SK-N-SH (cell line): Measurements from ENCODE around the gene XXYLT1. TPM values are rescaled to one million over a fixed set of nuclear protein-coding genes. Genes with fewer than 3 reads are reported as not detected.

Source experiments
- CTCF ChIA-PET: fragments of 300-600, 350-600 bp; formaldehyde crosslinking; extraction: SDS; loops from one replicate; lab custom pipeline; 2021; lab: Yijun Ruan, JAX
- POLR2A ChIA-PET: fragments of 350-600 bp; sonication (Branson Sonifier 250); formaldehyde crosslinking; extraction: SDS; loops from one replicate; lab custom pipeline; 2020; ENCODE audit warnings: antibody characterized with exemption, inconsistent platforms; lab: Yijun Ruan, JAX
- DNase-seq: peaks from one replicate; pipeline ENCODE4 v3.0.0; 2012
- H2AFZ ChIP-seq: fragments of 200-600 bp; sonication (generic); 2 replicates; pipeline ENCODE4 v1.8.1; 2016; ENCODE audit warnings: antibody characterized with exemption, mild to moderate bottlenecking, low read depth
- H3F3A ChIP-seq: fragments of 200-600 bp; sonication (generic); replicated peaks from 2 replicates; pipeline ENCODE3; 2016; ENCODE audit warnings: antibody characterized with exemption, mild to moderate bottlenecking; ENCODE audit not compliant: insufficient read depth
- H3K27ac ChIP-seq, 2 experiments: fragments of 200-500 bp in 1 of 2; fragments of 200-600 bp in 1 of 2; sonication (Bioruptor generic) in 1 of 2; sonication (generic), shearing (Covaris generic) in 1 of 2; 2 replicates each; pipeline versions ENCODE4 v1.5.1 to v1.6.1; 2014 to 2016; ENCODE audit warnings: low read depth in 2 of 2, inconsistent platforms in 1 of 2, low read length in 1 of 2, mild to moderate bottlenecking in 1 of 2, mixed read lengths in 1 of 2
- H3K27me3 ChIP-seq: fragments of 200-600 bp; sonication (generic), shearing (Covaris generic); 2 replicates; pipeline ENCODE4 v1.6.1; 2016; ENCODE audit warnings: mixed run types; ENCODE audit not compliant: insufficient read depth
- H3K36me3 ChIP-seq, 2 experiments: fragments of 200-500 bp in 1 of 2; fragments of 200-600 bp in 1 of 2; sonication (Bioruptor generic) in 1 of 2; sonication (generic) in 1 of 2; replicated peaks in 1 of 2; 2 replicates each; pipeline versions ENCODE3 to v1.5.1; 2014 to 2016; ENCODE audit warnings: low read length in 1 of 2, mild to moderate bottlenecking in 1 of 2; ENCODE audit not compliant: insufficient read depth in 2 of 2, control insufficient read depth in 1 of 2
- H3K4me1 ChIP-seq, 2 experiments: fragments of 200-500 bp in 1 of 2; fragments of 200-600 bp in 1 of 2; sonication (Bioruptor generic) in 1 of 2; sonication (generic), shearing (Covaris generic) in 1 of 2; 2 replicates each; pipeline versions ENCODE4 v1.5.1 to v1.6.1; 2014 to 2016; ENCODE audit warnings: low read depth in 1 of 2, low read length in 1 of 2, mixed run types in 1 of 2; ENCODE audit not compliant: insufficient read depth in 2 of 2, control insufficient read depth in 1 of 2
- H3K4me2 ChIP-seq: fragments of 200-600 bp; sonication (generic), shearing (Covaris generic); 2 replicates; pipeline ENCODE4 v1.6.1; 2017; ENCODE audit warnings: mixed run types
- H3K4me3 ChIP-seq, 2 experiments: fragments of 200-500 bp in 1 of 2; fragments of 200-600 bp in 1 of 2; sonication (Bioruptor generic) in 1 of 2; sonication (generic), shearing (Covaris generic) in 1 of 2; 2 replicates each; pipeline versions ENCODE4 v1.5.1 to v1.8.1; 2014 to 2016; ENCODE audit warnings: low read depth in 2 of 2, inconsistent platforms in 1 of 2, low read length in 1 of 2, mild to moderate bottlenecking in 1 of 2, mixed read lengths in 1 of 2, moderate library complexity in 1 of 2
- H3K79me2 ChIP-seq: fragments of 200-600 bp; sonication (generic); 2 replicates; pipeline ENCODE4 v1.8.1; 2017; ENCODE audit warnings: mild to moderate bottlenecking; ENCODE audit not compliant: insufficient read depth
- H3K9ac ChIP-seq: fragments of 200-600 bp; sonication (generic); 2 replicates; pipeline ENCODE4 v1.6.1; 2017; ENCODE audit warnings: mixed run types
- H3K9me2 ChIP-seq: fragments of 200-600 bp; sonication (generic); 2 replicates; pipeline ENCODE4 v1.6.1; 2017; ENCODE audit warnings: mixed run types
- H3K9me3 ChIP-seq: fragments of 200-600 bp; sonication (generic); 2 replicates; pipeline ENCODE4 v1.6.1; 2017; ENCODE audit warnings: mixed run types, mild to moderate bottlenecking, moderate library complexity
- H4K20me1 ChIP-seq: fragments of 200-600 bp; sonication (generic); 2 replicates; pipeline ENCODE4 v1.6.1; 2017; ENCODE audit warnings: mild to moderate bottlenecking, mixed run types; ENCODE audit not compliant: insufficient read depth
- CHD2 ChIP-seq: fragments of 150-350 bp; IDR thresholded peaks from 2 replicates; pipeline ENCODE4 v1.6.1; 2018; ENCODE audit warnings: low read length; ENCODE audit not compliant: partially characterized antibody
- EP300 ChIP-seq, 2 experiments: IDR thresholded peaks; 2 replicates each; pipeline versions ENCODE4 v1.4.0 to v1.6.1; 2012; ENCODE audit warnings: borderline replicate concordance in 1 of 2, low read depth in 1 of 2, low read length in 1 of 2
- MXI1 ChIP-seq: IDR thresholded peaks from 2 replicates; pipeline ENCODE4 v1.6.1; 2012; ENCODE audit warnings: mild to moderate bottlenecking, low read depth, low read length, improper control_type of control experiment
- TEAD4 ChIP-seq: IDR thresholded peaks from 2 replicates; pipeline ENCODE4 v1.4.0; 2012; ENCODE audit warnings: mild to moderate bottlenecking, borderline replicate concordance; ENCODE audit not compliant: insufficient read depth
- WGBS: methylation state at CpG from one replicate; pipeline ENCODE4 v1.1.6; 2017; ENCODE audit warnings: low lambda C conversion rate; 5-methylcytosine and 5-hydroxymethylcytosine counted together
- polyA plus RNA-seq, 3 experiments: library from polyadenylated mRNA; depleted of rRNA; stranded (reverse); fragments of >200 nt; gene quantifications; 2 replicates each; pipeline ENCODE4 v1.2.3, GENCODE V29; 2012
- TF ChIP-seq, protein P1 (sequence below): IDR thresholded peaks from 2 replicates; pipeline ENCODE4 v1.6.1; 2012; ENCODE audit warnings: mild to moderate bottlenecking, low read depth, low read length, moderate library complexity
- TF ChIP-seq, protein P2 (sequence below): fragments of 150-350 bp; IDR thresholded peaks from 2 replicates; pipeline ENCODE4 v1.6.1; 2016; ENCODE audit warnings: mild to moderate bottlenecking, low read depth, low read length

Gene XXYLT1
- polyA plus RNA-seq, 1 of the 3 experiments (the other 2 are of a cell fraction): 22.6 TPM

DNA sequence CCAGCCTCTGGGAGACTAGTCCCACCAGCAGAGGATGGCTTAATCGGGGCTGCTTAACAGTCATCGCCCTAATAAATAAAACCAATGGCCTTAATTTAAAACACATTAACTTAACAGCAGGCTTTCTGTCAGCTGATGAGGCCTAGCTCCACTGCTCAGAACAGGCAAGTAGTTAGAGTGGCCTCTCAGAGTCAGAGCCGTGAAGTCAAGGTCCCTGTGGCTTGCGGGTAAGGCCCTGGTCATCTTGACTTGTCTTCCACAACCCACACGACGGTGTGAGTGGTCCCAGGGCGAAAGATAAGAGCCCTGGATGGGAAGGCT lies 11.8 kb downstream of the XXYLT1 start:
- H3K9me2 ChIP-seq: no peaks in the 10 kb centered on the region
- H3K27ac ChIP-seq: peak overlapping the region; percentile 83 to 97
- H3K9ac ChIP-seq: peak overlapping the region; percentile 90
- H3K36me3 ChIP-seq: no peaks in the 10 kb centered on the region
- POLR2A ChIA-PET: interaction anchor here (0.9 to 1.2 kb wide), 3 partner anchors 10 to 587 kb away, joined by 3 to 4 read pairs (median 4); partner anchors contain the start of gene LSG1
- peak in 1 of 2 experiments; percentile 35; a peak in 1 of 4 replicates for TF ChIP-seq EP300 (IDR thresholded peaks at IDR 0.05; ENCODE audit: borderline replicate concordance in 1 of 2, low read depth in 1 of 2, low read length in 1 of 2)
- TF ChIP-seq, protein P1, sequence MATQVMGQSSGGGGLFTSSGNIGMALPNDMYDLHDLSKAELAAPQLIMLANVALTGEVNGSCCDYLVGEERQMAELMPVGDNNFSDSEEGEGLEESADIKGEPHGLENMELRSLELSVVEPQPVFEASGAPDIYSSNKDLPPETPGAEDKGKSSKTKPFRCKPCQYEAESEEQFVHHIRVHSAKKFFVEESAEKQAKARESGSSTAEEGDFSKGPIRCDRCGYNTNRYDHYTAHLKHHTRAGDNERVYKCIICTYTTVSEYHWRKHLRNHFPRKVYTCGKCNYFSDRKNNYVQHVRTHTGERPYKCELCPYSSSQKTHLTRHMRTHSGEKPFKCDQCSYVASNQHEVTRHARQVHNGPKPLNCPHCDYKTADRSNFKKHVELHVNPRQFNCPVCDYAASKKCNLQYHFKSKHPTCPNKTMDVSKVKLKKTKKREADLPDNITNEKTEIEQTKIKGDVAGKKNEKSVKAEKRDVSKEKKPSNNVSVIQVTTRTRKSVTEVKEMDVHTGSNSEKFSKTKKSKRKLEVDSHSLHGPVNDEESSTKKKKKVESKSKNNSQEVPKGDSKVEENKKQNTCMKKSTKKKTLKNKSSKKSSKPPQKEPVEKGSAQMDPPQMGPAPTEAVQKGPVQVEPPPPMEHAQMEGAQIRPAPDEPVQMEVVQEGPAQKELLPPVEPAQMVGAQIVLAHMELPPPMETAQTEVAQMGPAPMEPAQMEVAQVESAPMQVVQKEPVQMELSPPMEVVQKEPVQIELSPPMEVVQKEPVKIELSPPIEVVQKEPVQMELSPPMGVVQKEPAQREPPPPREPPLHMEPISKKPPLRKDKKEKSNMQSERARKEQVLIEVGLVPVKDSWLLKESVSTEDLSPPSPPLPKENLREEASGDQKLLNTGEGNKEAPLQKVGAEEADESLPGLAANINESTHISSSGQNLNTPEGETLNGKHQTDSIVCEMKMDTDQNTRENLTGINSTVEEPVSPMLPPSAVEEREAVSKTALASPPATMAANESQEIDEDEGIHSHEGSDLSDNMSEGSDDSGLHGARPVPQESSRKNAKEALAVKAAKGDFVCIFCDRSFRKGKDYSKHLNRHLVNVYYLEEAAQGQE: no peak
- H3K4me2 ChIP-seq: peak overlapping the region; percentile 96
- H4K20me1 ChIP-seq: no peaks in the 10 kb centered on the region; the same call in 1 of the 2 replicates
- H3K79me2 ChIP-seq: peaks cover 49% of the 10 kb centered on the region
- peak overlapping the region; percentile 54; the same call in 1 of the 2 replicates for H2AFZ ChIP-seq
- peaks cover 18 to 62% of the 10 kb centered on the region in 2 experiments for H3K4me1 ChIP-seq
- peak; percentile 72 for DNase-seq
- 48% methylated on average over 6 of the region's 7 CpGs for WGBS
- CTCF ChIA-PET: interaction anchor here (0.7 to 5.9 kb wide), 13 partner anchors 11 to 587 kb away, joined by 3 to 50 read pairs (median 4); partner anchors contain the start of gene LSG1
- H3F3A ChIP-seq: no peaks in the 10 kb centered on the region
- H3K4me3 ChIP-seq: peak overlapping the region; percentile 63 to 72; a peak in 3 of 4 replicates
- H3K27me3 ChIP-seq: no peaks in the 10 kb centered on the region
- H3K9me3 ChIP-seq: no peaks in the 10 kb centered on the region

DNA sequence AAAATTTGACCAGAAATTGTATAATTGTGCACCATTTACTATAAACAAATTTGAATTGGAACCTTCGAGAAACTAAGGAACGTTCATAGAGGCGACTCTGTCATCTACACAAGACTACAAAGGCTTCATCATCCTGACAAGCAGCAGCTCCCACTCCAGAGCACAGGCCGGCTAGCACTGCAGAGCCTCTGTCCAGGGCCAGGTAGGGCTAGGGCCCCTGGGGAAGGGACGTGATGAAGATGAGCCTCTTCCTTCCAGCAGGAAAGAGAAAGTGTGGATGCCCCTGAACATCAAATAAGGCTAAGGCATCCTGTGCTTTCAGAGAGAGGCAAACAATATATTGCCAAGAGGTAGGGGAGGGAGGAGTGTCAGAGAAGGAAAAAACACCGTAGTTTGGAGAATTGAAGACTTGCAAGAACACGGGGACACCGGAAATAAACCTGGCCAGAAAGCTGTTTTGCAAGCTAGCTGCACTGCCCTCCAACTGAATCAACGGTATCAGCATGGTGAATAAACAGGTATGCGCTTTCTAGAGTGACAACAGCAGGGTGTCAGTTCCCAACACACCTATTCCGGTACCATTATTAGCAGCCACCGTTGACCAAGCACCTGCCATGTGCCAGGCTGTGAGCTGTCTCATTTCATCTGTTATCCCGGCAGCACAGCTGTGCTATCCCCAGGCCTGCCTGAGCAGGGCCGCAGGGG lies 12.4 kb downstream of the XXYLT1 start:
- H3K36me3 ChIP-seq: no peaks in the 10 kb centered on the region
- no peaks in the 10 kb centered on the region; the same call in 1 of the 2 replicates for H4K20me1 ChIP-seq
- no peak for DNase-seq
- no peak overlapping the region for H3K4me3 ChIP-seq
- H3K4me2 ChIP-seq: peak overlapping the region; percentile 96
- H3K79me2 ChIP-seq: peaks cover 49% of the 10 kb centered on the region
- peaks cover 18 to 68% of the 10 kb centered on the region in 2 experiments for H3K4me1 ChIP-seq
- POLR2A ChIA-PET: interaction anchor here (0.9 to 1.2 kb wide), 3 partner anchors 9 to 586 kb away, joined by 3 to 4 read pairs (median 4); partner anchors contain the start of gene LSG1
- no peaks in the 10 kb centered on the region for H3K27me3 ChIP-seq
- TF ChIP-seq CHD2: peak; percentile 6
- TF ChIP-seq MXI1: peak; percentile 36; the same call in 1 of the 2 replicates
- TF ChIP-seq TEAD4: no peak
- TF ChIP-seq, protein P2, sequence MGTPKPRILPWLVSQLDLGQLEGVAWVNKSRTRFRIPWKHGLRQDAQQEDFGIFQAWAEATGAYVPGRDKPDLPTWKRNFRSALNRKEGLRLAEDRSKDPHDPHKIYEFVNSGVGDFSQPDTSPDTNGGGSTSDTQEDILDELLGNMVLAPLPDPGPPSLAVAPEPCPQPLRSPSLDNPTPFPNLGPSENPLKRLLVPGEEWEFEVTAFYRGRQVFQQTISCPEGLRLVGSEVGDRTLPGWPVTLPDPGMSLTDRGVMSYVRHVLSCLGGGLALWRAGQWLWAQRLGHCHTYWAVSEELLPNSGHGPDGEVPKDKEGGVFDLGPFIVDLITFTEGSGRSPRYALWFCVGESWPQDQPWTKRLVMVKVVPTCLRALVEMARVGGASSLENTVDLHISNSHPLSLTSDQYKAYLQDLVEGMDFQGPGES: no peak
- no peak overlapping the region for H2AFZ ChIP-seq
- H3K9ac ChIP-seq: peak overlapping the region; percentile 90; the same call in 1 of the 2 replicates
- H3F3A ChIP-seq: no peaks in the 10 kb centered on the region
- no peaks in the 10 kb centered on the region for H3K9me2 ChIP-seq
- H3K27ac ChIP-seq: peak overlapping the region; percentile 83 to 97; a peak in 3 of 4 replicates
- WGBS: 86% methylated on average over 14 of the region's 14 CpGs
- no peaks in the 10 kb centered on the region for H3K9me3 ChIP-seq
- CTCF ChIA-PET: interaction anchor here (0.6 to 5.9 kb wide), 15 partner anchors 12 to 586 kb away, joined by 3 to 50 read pairs (median 4); partner anchors contain the start of gene LSG1
